ENCODE results near the gene ACOT13.
"Not testable (repeated sequence)": the region's sequence is repeated elsewhere in the genome, so short reads cannot be mapped to it uniquely, and the experiment has no call there.

The ACOT13 gene

GRCh38 chr6:24666641-24667377 lies at the start of gene ACOT13, which contains the start of gene TDP2:
Gene ACOT13 (plus strand): TSS chr6:24667077. CDS start chr6:24667264, 187 bp downstream.
Gene TDP2 (minus strand): TSS chr6:24666899. CDS start chr6:24666862, 37 bp downstream.
- DNase-seq, result peak; percentile 88 to 95

GRCh38 chr6:24619661-24620060 lies 47.2 kb upstream of the ACOT13 start:
- no peak for DNase-seq

- DNase-seq, result no peak
Measured at GRCh38 chr6:24620637-24621036, 46.2 kb upstream of the ACOT13 start.

GRCh38 chr6:24621626-24622289 lies 45.1 kb upstream of the ACOT13 start:
- no peak for DNase-seq

- DNase-seq, result no peak
Measured at GRCh38 chr6:24630856-24631505, 35.9 kb upstream of the ACOT13 start.

- DNase-seq, result no peak
Measured at GRCh38 chr6:24631671-24632070, 35.2 kb upstream of the ACOT13 start.

- no peak for DNase-seq
Measured at GRCh38 chr6:24632573-24632972, 34.3 kb upstream of the ACOT13 start.

- no peak for DNase-seq
Measured at GRCh38 chr6:24636681-24637080, 30.2 kb upstream of the ACOT13 start.

GRCh38 chr6:24640166-24640565 lies 26.7 kb upstream of the ACOT13 start:
- DNase-seq, result no peak

GRCh38 chr6:24640631-24641030 lies 26.2 kb upstream of the ACOT13 start:
- not testable (repeated sequence) for DNase-seq

GRCh38 chr6:24642061-24642460 lies 24.8 kb upstream of the ACOT13 start:
- DNase-seq, result no peak

- no peak for DNase-seq
Measured at GRCh38 chr6:24643920-24644319, 23.0 kb upstream of the ACOT13 start.

- no peak for DNase-seq
Measured at GRCh38 chr6:24644377-24644776, 22.5 kb upstream of the ACOT13 start.

GRCh38 chr6:24646771-24647170 lies 20.1 kb upstream of the ACOT13 start:
- no peak for DNase-seq

- DNase-seq, result no peak
Measured at GRCh38 chr6:24648276-24648675, 18.6 kb upstream of the ACOT13 start.

GRCh38 chr6:24649691-24650090 lies 17.2 kb upstream of the ACOT13 start:
- DNase-seq, result no peak

- DNase-seq, result no peak
Measured at GRCh38 chr6:24650365-24650764, 16.5 kb upstream of the ACOT13 start.

GRCh38 chr6:24655215-24655614 lies 11.7 kb upstream of the ACOT13 start:
- DNase-seq, result no peak

- DNase-seq, result no peak
Measured at GRCh38 chr6:24658573-24659560, 8.0 kb upstream of the ACOT13 start.

- DNase-seq, result no peak
Measured at GRCh38 chr6:24659561-24659960, 7.3 kb upstream of the ACOT13 start.

- DNase-seq, result no peak
Measured at GRCh38 chr6:24660105-24660504, 6.8 kb upstream of the ACOT13 start.

GRCh38 chr6:24661759-24662158 lies 5.1 kb upstream of the ACOT13 start:
- DNase-seq, result not testable (repeated sequence)

GRCh38 chr6:24662236-24662635 lies 4.6 kb upstream of the ACOT13 start:
- no peak for DNase-seq

Measured in NCI-H187 (cell line).